HEK293 (cell line): ENCODE measurements around the gene OR6V1.

Experiments used
- CTCF ChIP-seq: fragments of 450-650 bp; formaldehyde crosslinking; IDR thresholded peaks from 2 replicates; pipeline ENCODE4 v1.5.1; 2016; ENCODE audit warnings: missing biosample characterization, missing genetic modification characterization
- ZBTB7A ChIP-seq: fragments of 450-650 bp; formaldehyde crosslinking; IDR thresholded peaks from 2 replicates; pipeline ENCODE4 v1.5.1; 2016; ENCODE audit warnings: low read depth, missing biosample characterization, missing genetic modification characterization
- ZNF10 ChIP-seq: fragments of 450-650 bp; formaldehyde crosslinking; IDR thresholded peaks from 2 replicates; pipeline ENCODE4 v1.5.1; 2017; ENCODE audit warnings: missing biosample characterization, missing genetic modification characterization
- ZNF174 ChIP-seq: fragments of 450-650 bp; formaldehyde crosslinking; IDR thresholded peaks from 2 replicates; pipeline ENCODE4 v1.5.0; 2017; ENCODE audit warnings: missing biosample characterization, mild to moderate bottlenecking, missing genetic modification characterization
- ZNF175 ChIP-seq: fragments of 450-650 bp; formaldehyde crosslinking; IDR thresholded peaks from 2 replicates; pipeline ENCODE4 v1.5.1; 2016; ENCODE audit warnings: missing biosample characterization, missing genetic modification characterization
- ZNF221 ChIP-seq: fragments of 450-650 bp; formaldehyde crosslinking; IDR thresholded peaks from 2 replicates; pipeline ENCODE4 v1.5.1; 2017; ENCODE audit warnings: missing biosample characterization, missing genetic modification characterization, borderline replicate concordance
- ZNF529 ChIP-seq: fragments of 450-650 bp; formaldehyde crosslinking; IDR thresholded peaks from 2 replicates; pipeline ENCODE4 v1.5.1; 2017; ENCODE audit warnings: missing genetic modification characterization, missing biosample characterization; ENCODE audit not compliant: insufficient replicate concordance
- ZNF626 ChIP-seq: fragments of 450-650 bp; sonication (Bioruptor Pico); formaldehyde crosslinking; IDR thresholded peaks from 2 replicates; pipeline ENCODE4 v1.5.1; 2018; ENCODE audit warnings: missing biosample characterization, missing genetic modification characterization, inconsistent platforms
- ZNF768 ChIP-seq: fragments of 450-650 bp; formaldehyde crosslinking; IDR thresholded peaks from 2 replicates; pipeline ENCODE4 v1.5.1; 2018; ENCODE audit warnings: missing biosample characterization, mild to moderate bottlenecking, missing genetic modification characterization
- ZNF843 ChIP-seq: fragments of 450-650 bp; formaldehyde crosslinking; IDR thresholded peaks from 2 replicates; pipeline ENCODE4 v1.5.1; 2016; ENCODE audit warnings: missing biosample characterization, missing genetic modification characterization
- TF ChIP-seq, protein P1 (sequence below): fragments of 450-650 bp; formaldehyde crosslinking; IDR thresholded peaks from 2 replicates; pipeline ENCODE4 v1.5.1; 2016; ENCODE audit warnings: missing biosample characterization, missing genetic modification characterization
- TF ChIP-seq, protein P2 (sequence below): fragments of 450-650 bp; formaldehyde crosslinking; IDR thresholded peaks from 2 replicates; pipeline ENCODE4 v1.5.1; 2016; ENCODE audit warnings: missing biosample characterization, missing genetic modification characterization, low read depth

GRCh38 chr7:143027032-143027431, 25.1 kb upstream of the OR6V1 start, which contains the start of gene OR9A2:
- TF ChIP-seq, protein P1, sequence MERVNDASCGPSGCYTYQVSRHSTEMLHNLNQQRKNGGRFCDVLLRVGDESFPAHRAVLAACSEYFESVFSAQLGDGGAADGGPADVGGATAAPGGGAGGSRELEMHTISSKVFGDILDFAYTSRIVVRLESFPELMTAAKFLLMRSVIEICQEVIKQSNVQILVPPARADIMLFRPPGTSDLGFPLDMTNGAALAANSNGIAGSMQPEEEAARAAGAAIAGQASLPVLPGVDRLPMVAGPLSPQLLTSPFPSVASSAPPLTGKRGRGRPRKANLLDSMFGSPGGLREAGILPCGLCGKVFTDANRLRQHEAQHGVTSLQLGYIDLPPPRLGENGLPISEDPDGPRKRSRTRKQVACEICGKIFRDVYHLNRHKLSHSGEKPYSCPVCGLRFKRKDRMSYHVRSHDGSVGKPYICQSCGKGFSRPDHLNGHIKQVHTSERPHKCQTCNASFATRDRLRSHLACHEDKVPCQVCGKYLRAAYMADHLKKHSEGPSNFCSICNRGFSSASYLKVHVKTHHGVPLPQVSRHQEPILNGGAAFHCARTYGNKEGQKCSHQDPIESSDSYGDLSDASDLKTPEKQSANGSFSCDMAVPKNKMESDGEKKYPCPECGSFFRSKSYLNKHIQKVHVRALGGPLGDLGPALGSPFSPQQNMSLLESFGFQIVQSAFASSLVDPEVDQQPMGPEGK, result no peak
- TF ChIP-seq ZNF174 (tag by site-specific recombination), result no peak
- TF ChIP-seq CTCF (tag by site-specific recombination), result no peak
- TF ChIP-seq ZBTB7A (tag by site-specific recombination), result no peak
- TF ChIP-seq ZNF768 (tag by site-specific recombination), result no peak
- TF ChIP-seq ZNF529 (tag by site-specific recombination), result no peak
- TF ChIP-seq ZNF175, result no peak
- TF ChIP-seq ZNF843 (tag by site-specific recombination), result no peak
- TF ChIP-seq, protein P2, sequence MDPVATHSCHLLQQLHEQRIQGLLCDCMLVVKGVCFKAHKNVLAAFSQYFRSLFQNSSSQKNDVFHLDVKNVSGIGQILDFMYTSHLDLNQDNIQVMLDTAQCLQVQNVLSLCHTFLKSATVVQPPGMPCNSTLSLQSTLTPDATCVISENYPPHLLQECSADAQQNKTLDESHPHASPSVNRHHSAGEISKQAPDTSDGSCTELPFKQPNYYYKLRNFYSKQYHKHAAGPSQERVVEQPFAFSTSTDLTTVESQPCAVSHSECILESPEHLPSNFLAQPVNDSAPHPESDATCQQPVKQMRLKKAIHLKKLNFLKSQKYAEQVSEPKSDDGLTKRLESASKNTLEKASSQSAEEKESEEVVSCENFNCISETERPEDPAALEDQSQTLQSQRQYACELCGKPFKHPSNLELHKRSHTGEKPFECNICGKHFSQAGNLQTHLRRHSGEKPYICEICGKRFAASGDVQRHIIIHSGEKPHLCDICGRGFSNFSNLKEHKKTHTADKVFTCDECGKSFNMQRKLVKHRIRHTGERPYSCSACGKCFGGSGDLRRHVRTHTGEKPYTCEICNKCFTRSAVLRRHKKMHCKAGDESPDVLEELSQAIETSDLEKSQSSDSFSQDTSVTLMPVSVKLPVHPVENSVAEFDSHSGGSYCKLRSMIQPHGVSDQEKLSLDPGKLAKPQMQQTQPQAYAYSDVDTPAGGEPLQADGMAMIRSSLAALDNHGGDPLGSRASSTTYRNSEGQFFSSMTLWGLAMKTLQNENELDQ (tag by site-specific recombination), result no peak
- TF ChIP-seq ZNF626 (tag by site-specific recombination), result no peak
- TF ChIP-seq ZNF221 (tag by site-specific recombination), result no peak
- no peak for TF ChIP-seq ZNF10 (tag by site-specific recombination)
